Stimulated activated CD4-positive, alpha-beta T cell treated with anti-CD3 and anti-CD28 coated beads, Interleukin-4, amount 100 ng/mL, for 48 hours (primary cell): ENCODE data around the gene MTERF1.
"Not testable (repeated sequence)": the region's sequence is repeated elsewhere in the genome, so short reads cannot be mapped to it uniquely, and the experiment has no call there.

Source experiments
- DNase-seq, 2 donors: peaks; one replicate each; pipeline ENCODE4 v3.0.0-alpha.2; 2020; ENCODE audit warnings: low read depth in 2 of 2

MTERF1 gene

DNA sequence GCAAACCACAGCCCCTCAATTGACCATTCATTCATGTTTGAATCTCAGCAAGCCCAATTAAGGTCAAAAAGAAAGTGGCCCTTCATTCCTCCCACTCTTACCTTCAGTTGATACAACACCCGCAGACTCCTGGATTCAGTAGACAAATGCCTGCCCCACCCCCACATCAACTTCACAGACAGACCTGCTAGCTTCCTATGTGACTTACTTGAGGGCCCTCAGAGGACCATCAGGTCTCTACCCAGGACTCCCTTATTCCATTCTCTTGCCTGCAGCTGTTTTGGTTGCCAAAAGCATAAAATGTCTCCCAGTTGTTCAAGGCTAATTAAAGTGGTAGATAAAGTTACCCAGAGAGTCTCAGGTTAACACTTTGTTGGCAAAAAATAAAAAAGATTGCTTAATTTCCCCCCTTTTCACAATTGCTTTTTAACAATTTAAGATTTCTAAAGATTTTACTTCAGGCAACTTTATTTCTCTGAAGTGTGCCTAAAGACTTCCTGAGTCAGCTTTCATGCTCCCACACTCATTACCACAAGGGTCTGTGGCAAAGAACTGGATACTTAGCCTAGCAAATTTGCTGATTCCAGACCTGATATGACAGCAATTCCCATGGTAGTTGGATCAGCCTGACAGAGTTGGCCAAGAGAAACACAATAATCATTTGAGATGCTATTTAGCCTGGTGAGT, 3.3 kb upstream of the MTERF1 start:
- DNase-seq, result no peak

DNA sequence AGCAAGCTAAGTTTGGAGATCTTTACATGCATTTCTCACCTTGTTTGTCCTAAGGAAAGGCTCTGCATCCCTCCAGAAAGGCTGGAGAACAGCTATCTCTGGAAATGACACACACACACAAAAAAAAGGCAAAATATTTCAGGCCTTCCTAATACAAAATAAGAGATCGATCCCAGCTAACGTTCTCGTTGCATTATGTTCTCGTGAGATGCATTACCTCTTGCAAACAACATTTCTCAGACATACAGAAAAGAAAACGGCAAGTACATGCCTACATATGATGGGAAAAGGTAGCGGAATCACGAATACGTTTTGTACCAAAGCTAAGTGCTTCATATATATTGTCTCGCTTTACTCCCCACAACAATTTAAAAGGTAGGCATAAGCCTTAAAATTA, 488 bp downstream of the MTERF1 start:
- no peak for DNase-seq

DNA sequence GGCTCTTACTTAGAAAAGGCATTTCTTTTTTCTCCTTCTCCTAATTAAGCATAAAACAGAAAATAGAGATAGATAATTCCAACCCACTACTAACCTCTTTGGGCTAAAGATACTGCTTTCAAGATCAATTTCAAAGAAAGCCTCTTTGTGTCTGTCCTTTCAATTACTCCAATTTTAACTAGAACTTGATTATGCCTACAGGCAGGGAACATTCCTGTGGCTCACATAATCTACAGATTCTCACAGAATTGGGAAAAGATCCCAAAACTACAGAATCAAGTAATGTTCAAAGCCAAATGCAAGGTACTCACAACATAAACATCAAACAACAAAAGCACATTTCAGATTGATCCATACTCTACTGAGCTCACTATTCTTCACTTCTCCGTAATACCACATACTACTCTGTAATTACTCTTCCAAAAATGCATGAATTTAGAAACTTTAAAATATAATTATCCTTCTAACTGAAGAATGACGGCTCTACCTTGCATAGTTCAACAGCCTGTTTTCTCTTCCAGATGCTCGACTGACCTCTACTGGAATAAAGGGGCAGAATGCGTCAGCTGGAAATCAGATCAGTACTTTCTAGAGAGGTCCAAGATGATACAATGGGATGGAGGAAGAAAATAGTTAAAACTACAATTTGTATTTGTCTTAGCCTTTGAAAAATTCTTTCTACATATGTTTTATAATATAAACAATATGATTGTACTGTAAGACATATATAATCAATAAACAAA, 3.9 kb downstream of the MTERF1 start:
- no peak for DNase-seq

DNA sequence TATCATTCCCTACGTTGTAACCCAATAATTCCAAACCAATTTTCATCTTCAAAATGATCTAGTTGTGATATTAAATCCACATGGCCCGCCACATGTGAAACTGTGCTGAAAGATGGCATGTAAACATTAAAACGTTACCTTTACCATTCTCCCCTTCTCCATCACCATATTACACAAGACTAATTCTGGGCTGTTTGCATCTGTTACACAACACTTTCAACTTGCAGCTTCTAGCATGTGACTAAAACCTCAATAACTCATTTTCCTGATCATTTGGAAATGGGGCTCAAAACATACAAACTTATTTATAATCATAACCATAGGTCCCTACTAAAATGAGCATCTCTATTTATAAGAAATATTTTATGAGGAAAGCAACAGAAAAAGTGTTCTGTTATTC, 4.7 kb downstream of the MTERF1 start:
- no peak for DNase-seq

DNA sequence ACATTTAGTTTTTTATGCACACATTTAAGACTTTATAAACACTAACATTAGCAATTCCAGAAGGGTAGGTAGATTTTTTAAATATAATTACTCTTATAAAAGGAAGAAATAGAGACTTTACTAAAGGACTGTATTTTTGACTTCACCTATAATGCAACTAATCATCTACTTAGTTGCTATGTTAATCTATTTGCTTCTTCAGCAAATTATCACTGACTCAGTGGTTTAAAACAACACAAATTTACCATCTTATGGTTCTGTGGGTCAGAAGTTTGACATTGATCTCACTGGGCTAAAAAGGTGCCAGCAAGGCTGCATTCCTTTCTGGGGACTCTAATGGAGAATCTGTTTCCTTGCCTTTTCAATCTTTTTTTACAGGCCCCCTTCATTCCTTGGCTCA, 7.6 kb downstream of the MTERF1 start:
- no peak for DNase-seq

DNA sequence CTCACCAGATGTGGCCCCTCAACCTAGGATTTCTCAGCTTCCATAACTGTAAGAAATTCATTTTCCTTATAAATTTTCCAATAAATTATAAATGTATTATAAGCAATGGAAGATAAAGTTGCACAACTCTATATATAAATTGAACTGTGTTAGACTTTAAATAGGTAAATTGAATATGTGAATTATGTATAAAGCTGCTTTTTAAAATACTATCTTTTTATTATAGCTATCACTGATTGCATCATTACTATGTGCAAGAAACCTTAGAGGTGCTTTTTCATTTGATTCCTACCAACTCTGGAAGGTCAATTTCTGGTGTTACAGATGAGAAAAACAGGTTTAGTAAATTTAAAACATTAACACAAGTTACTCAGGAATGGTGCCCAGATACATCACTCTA, 8.4 kb downstream of the MTERF1 start:
- no peak for DNase-seq

DNA sequence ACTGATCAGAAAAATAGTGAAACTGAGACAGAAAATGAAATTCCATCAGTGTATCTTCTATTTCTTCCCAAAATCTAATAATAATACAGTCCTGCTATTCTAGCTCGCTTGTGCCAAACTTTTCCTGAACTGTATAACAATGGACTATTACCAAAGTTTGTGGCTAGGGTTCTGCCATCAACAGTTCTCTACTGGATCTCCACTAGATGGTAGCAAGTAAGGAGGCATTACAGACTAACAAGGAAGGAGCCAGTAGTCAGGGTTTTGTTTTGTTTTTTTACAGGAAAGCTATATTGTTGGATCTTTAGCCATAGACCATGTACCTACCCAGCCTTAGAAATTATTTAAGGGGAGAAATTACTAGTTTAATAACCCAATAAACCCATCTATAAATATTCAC, 10.8 kb downstream of the MTERF1 start:
- DNase-seq, result no peak

DNA sequence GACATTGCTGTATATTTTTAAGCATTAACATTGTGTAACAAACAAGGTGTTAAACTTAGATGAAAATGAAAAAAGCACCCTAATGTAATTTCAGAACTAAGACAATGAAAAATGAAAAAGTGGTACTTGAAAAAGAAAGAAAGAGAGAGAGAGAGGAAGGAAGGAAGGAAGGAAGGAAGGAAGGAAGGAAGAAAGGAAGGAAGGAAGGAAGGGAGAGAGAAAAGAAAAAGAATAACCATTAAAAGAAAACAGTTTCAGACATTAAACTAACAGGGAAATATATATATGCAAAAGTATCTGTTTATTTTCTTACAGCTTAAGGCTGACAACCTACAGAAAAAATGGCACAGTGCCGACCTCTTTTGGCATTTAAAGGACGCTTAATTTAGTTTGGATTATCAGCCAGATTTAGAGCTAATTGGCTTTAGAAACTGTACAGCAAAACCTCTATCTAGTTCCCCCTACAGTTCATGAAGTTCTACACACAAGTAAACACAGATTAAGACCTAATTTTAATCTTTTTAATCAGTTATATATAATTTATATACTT, 13.8 kb downstream of the MTERF1 start:
- no peak for DNase-seq

DNA sequence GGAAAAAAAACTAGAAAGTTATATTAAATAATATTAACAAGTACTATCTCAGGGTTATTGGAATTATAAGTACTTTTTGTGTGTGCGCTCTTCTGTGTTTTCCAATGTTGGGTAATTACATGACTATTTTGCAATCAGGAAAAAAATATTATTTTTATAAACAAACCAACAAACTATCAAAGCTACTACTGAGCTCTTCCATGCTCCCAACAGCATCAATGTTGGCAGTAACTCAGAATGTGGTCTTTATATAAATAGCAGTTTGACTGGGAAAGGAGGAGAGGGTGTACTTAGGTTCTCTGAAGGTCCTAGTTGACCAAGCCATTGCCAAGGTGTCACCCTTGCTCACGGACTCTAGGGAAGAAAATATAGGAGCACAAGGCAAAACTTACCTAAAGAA, 15.0 kb downstream of the MTERF1 start:
- no peak for DNase-seq

DNA sequence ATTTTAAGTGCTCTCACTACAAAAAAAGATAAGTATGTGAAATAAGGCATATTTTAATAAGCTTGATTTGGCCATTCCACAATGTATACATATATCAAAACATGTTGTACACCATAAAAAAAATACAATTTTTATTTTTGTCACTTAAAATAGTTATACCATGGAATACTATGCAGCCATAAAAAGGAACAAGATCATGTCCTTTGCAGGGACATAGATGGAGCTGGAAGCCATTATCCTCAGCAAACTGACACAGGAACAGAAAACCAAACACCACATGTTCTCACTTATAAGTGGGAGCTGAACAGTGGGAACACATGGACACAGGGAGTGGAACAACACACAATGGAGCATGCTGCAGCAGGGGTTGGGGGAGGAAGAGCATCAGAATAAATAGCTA, 15.9 kb downstream of the MTERF1 start:
- DNase-seq, result not testable (repeated sequence)

DNA sequence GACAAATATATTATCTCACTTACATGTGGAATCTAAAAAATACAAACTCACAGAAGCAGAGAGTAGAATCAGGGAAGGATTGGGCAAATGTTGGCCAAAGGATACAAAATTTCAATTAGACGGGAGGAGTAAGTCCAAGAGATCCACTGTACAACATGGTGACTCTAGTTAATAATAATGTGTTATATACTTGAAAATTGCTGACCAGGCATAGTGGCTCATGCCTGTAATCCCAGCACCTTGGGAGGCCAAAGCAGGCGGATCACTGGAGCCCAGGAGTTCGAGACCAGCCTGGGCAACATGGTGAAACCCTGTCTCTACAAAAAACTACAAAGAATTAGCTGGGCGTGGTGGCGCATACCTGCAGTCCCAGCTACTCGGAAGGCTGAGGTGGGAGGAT, 16.4 kb downstream of the MTERF1 start:
- no peak for DNase-seq

DNA sequence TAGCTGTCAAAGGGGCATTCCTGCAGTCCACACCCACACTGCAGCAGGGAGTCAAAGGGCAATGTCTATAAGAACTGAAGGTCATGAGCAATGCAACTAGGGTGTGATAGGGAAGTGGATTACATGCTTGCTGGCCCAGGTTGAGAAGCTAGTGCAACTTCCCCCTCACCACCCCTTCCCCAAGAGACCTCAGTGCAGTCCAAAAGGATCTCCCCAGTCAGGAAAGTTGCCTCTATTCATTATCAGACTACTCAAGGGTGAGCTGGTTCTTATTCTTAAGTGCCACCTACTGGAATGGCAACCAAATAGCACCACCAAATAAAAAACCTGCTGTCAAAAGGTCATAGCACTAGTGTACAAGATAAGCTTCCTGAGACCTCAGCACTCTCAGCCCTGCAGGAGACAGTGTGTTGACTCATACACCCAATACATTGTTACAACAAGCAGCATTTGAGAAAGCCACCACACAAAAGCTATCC, 28.2 kb downstream of the MTERF1 start:
- DNase-seq, result no peak

DNA sequence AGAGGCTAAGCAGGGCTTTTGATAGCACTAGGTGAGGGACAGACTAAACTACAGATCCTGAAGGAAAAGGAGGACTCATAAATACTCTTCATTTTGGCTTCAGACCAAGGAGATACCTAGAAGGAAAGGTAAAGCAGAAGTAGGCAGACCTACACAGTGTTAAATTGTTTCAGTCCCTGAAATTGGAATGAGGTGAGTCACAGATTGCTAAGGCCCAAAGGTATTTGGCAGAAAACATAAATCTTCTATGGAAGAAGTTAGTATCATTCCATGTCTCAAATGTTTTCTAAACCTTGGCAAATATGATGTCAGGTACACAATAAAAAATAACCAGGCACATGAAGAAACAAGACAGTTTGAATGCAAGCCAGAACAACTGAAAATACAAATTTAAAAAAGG, 30.0 kb downstream of the MTERF1 start:
- DNase-seq, result no peak

DNA sequence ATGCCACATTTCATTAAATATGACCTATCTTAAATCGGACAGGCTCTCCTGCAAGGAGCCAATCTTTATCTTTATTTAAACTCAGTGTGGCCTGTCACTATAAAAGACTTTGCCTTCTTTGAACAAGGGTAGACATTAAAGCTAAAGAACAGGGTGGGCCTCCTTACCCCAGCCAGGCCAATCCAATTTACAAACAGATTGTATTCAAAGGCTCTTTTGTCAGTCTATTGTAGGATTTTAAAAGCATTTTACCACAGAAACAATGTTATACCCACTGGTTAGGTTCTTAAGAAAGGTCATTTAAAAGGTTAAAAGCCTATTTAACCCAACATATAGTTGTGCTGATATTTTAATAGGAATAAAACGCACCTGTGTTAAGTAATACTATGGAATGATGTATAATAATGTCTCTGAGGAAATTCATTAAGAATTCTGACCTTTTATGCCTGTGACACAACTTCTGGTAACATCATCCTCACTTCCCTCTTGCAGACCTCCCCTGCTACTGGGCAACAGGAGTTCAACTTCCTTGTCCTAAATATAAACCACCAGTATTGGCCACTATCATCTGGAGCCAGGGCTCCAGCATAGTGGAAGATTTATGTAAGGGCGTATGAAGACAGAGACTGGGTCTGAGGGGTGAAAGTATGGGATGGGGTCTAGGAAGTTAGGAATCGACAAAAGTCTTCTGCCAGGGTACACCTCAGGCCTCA, 32.5 kb downstream of the MTERF1 start:
- DNase-seq, result no peak

DNA sequence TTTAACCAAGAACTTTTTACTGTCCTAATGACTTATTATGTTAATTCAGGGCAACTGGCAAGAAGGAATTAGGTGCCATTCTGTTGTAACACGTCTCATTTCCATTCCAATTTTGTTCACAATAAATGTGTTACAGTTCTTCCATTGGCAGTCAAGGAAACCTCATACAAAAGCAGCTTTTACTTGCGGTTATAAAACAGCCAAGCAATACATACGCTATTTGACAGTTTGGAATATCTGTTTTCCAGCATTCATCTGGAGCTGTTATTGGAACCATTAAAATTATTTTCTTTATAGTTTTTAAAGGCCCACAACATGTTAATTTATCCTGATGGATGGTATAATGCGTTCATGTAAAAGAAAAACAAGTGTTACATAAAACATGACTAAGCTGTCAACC, 33.3 kb downstream of the MTERF1 start:
- no peak for DNase-seq

DNA sequence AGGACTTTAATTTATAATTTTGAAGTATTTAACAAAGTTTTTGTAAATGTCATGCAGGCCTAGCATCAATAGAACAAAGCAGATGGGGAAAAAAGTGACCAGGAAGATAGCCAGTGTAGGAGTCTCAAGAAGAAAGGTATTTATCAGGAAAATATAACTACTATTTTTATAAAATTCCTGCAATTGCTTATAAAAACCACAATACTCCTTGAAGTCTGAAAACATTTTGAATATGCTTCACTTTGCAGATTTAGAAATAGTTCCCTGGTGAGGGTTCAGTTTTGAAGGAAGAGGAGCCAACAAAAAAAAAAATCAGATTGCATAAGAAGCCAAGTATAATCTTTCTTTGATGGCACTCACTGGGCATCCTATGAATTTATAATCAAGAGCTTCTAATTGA, 34.1 kb downstream of the MTERF1 start:
- no peak for DNase-seq

DNA sequence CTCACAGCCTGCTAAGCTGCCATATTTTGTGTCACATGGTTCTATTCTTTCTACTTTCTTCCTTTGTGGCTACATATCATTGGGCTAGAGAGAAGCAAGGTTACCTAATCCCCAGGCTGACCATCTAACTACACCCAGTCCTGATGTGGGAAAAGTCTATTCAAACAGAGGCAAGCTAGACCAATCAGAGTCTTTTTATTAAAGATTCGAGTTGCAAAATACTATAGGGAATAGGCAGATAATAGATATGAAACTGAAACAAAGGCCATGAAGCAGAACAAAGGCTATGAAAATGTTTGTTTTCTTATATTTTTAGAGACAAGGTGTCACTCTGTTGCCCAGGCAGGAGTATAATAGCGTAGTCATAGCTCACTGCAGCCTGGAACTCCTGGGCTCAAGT, 36.7 kb downstream of the MTERF1 start:
- no peak for DNase-seq

DNA sequence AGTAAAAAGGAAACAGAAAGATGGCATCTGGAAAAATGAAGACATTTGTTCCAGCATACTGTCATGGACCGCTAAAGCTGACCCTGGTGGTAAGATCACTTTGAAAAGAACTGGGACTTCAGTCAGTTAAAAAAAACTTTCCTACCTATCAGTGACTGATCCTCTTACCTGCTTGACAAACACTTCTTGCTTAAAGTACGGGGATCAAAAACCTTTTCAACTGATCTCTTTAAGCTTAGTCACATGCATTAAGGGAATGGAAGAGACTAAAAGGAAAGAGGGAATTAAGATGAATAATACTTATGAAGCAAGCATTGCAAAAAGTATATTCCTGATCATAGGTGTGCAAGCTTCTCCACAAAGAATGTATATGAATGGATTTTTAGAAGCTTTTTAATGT, 42.1 kb downstream of the MTERF1 start:
- no peak for DNase-seq

DNA sequence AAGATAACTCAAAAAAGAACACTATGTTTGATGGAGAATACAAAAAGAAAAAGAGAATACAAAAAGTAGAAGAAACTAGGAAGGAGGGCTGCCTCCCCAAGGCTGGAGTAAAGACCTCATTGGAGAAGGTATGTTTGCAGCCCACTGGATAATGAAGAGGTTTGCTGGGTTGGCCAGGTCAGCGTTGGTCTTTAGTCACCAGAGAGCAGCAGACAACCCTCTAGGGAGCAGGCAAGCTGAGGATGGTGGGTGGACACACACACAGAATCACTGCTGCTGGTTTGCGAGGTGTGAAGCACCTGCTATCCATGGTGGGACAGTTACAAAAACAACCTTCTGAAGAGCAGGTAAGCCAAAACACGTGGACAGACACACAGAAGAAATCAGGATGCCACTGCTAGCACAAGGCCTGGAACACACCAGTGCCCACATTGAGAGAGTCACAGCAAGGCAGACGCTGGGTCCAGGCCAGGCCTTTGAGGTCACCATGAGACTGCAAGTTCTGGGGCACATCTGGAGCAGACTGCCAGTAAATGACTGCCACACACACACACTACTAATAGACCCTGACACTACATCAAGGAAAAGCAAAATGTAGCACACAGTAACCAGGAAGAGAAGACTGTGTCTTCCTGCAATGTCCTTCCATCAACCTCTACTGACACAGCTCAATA, 43.0 kb downstream of the MTERF1 start:
- no peak for DNase-seq

DNA sequence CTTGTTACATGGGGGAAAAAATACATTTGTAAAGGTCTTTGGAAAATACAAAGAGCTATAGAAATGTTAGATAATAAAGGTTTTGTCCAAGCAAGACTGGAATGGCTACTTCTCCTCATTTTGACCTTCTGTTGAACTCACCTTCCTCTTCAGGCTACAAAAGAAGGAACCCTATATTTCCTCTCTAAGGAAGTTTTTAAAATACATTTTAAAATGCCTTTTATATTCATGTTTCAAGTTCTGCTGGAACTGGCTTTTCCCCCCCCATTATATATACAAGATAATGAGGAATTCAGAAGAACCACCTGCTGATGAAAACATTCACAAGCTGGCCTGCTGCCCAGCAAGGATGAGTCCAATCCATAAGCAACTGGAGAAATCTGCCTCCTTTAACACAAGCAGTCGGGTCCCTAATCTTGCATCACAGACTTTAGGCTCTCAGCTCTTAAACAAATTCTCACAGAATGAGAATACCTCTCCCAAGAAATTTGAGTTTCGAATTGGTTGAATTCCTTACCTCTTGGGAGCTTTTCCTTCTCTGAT, 44.6 kb downstream of the MTERF1 start:
- no peak for DNase-seq

DNA sequence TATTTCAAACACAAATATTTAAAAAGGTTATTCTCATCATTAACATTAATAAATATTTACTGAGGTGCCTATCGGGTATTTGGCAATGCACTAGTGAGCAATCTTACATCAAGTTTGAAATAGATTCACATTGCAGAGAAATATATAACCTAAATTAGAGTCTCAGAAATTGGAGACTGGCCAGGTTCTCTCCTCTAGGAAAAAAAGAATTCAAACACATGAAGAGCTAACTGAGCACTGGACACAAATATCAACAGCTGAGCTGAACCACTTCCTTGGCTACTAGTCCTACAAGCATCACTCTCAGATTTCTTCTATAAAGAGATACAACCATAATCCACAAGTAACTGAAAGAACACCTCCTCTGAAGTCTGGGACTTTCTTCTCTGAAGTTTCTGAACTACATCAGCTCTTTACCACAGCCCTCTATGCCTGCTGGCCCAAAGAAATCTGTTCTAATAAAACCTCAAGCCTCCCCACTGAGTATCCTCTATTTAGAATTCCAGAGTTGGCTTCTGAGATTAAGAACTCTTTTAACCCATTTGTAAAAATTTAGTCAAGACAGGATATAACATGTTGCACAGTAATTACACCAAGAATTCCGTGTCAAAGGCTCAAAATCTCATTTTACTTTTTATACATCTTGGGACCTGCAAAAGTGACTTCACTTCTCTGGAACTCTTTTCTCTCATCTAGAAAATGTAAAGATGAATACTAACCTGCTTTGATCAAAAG, 45.2 kb downstream of the MTERF1 start:
- DNase-seq, result no peak
